ENCODE results near the gene DNAI2.

GRCh38 chr17:74251569-74251968, 22.5 kb upstream of the DNAI2 start:
- TF ChIP-seq POLR2A (IDR thresholded peaks at IDR 0.05) (no peak), CTCF (IDR thresholded peaks at IDR 0.05) (no peak)
